Measurements from ENCODE around the gene SLC12A8. TPM values are rescaled to one million over a fixed set of nuclear protein-coding genes. Genes with fewer than 3 reads are reported as not detected.

Gene SLC12A8
- total RNA-seq, 4 donors from 2014 or later = 5.4 to 10.5 (median 6.8) TPM

DNA sequence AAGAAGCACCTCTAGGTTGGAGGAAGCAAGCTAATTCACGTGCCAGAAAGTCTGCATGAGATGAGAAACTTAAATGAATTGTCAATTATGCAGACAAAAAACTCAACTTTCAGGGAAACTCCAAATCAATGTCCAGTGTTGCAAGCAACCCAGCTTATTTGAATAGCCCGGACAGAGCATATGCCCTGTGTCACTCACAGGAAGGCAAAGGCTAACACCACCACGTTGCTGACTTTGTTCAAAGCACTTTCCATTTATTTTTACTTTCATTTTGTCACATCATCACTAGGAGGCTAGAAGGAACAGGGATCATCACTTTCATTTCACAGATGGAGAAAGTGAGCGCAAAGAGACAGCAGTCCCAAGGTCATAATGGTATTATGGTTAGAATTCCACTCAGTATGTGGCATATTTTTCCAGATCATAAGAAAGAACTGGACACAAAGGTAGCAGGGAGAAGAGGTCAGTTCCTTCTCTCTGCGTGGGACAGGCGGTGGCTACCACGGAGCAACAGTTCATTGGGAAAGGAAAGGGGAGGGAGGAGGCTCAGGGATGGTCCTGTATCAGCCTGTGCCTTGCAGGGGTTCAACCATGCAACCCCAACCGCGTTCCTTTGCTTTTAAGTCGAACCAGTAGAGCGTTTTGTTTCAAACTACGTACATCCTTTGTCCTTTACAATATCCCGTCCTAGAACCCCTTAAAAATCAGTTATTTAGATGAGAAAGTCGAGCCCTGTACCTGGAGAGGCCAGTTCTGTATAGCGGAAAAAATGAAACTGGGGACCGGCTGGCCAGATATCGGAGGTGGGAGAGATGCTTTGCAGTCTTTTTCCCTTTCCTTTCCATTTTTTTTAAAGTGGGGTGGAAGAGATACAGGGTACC, 157.9 kb downstream of the SLC12A8 start:
- TF ChIP-seq EP300 (IDR thresholded peaks at IDR 0.05; ENCODE audit: low read depth) (no peak), POLR2AphosphoS5 (IDR thresholded peaks at IDR 0.05) (peak; percentile 69 to 74 (median 70)), POLR2A (IDR thresholded peaks at IDR 0.05) (peak; percentile 48)
- TF ChIP-seq, protein P1, sequence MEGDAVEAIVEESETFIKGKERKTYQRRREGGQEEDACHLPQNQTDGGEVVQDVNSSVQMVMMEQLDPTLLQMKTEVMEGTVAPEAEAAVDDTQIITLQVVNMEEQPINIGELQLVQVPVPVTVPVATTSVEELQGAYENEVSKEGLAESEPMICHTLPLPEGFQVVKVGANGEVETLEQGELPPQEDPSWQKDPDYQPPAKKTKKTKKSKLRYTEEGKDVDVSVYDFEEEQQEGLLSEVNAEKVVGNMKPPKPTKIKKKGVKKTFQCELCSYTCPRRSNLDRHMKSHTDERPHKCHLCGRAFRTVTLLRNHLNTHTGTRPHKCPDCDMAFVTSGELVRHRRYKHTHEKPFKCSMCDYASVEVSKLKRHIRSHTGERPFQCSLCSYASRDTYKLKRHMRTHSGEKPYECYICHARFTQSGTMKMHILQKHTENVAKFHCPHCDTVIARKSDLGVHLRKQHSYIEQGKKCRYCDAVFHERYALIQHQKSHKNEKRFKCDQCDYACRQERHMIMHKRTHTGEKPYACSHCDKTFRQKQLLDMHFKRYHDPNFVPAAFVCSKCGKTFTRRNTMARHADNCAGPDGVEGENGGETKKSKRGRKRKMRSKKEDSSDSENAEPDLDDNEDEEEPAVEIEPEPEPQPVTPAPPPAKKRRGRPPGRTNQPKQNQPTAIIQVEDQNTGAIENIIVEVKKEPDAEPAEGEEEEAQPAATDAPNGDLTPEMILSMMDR (IDR thresholded peaks at IDR 0.05) = peak in 2 of 5 experiments; percentile 24 to 36
- H3K36me3 ChIP-seq = no peaks in the 10 kb centered on the region
- WGBS, 2 donors (ENCODE audit: low coverage in 1 of 2) = 1 to 3% methylated on average over 9 to 17 of the region's 17 CpGs
- intact Hi-C loops (cut with DNase I; ENCODE audit: low total_unique reads) (loop anchor here (5.0 kb wide), 1 partner anchor 52 kb away; no protein-coding TSS in a partner anchor), in situ Hi-C loops (cut with MboI; ENCODE audit: low pct_ligation_motif_present in 1 of 4, low pct_unique_long_range_greater_than_20kb in 1 of 4, low sequenced_read_pairs in 3 of 4) (no loop called here)
- no peaks in the 10 kb centered on the region for H3K9me3 ChIP-seq
- peak overlapping the region; percentile 87 to 90 (median 89) for H3K27ac ChIP-seq
- peak overlapping the region; percentile 47 to 81 (median 59) for H3K4me3 ChIP-seq
- no peak for DNase-seq
- peaks cover 5% of the 10 kb centered on the region for H3K27me3 ChIP-seq
- peaks cover 31 to 59% (median 37%) of the 10 kb centered on the region in 4 donors for H3K4me1 ChIP-seq

DNA sequence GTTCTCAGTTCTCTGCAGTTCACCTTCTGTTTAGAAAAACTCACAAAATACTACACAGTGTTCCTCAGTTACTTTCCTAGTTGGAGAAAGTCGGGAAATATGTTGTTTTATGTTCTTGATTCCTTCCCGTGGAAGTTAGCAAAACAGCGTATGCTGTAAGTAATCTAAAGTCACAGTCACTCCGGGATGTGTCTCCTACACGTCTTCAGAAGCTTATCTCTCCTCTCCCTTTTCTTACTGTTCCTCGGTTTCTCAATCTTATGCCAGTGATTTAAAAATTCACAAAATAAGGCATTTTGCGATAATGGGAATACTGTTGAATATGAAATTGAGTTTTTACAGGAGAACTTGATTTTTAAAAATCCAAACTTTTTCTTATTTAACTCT, 158.5 kb downstream of the SLC12A8 start:
- in situ Hi-C loops (cut with MboI; ENCODE audit: low pct_ligation_motif_present in 1 of 4, low pct_unique_long_range_greater_than_20kb in 1 of 4, low sequenced_read_pairs in 3 of 4) (no loop called here), intact Hi-C loops (cut with DNase I; ENCODE audit: low total_unique reads) (loop anchor here (5.0 kb wide), 1 partner anchor 52 kb away; no protein-coding TSS in a partner anchor)
- H3K4me3 ChIP-seq = peak overlapping the region in 3 of 4 donors; percentile 47 to 81 (median 61)
- DNase-seq = no peak
- H3K36me3 ChIP-seq = no peaks in the 10 kb centered on the region
- H3K9me3 ChIP-seq = no peaks in the 10 kb centered on the region
- no peak for TF ChIP-seq POLR2AphosphoS5 (IDR thresholded peaks at IDR 0.05)
- TF ChIP-seq, protein P1 (IDR thresholded peaks at IDR 0.05) = no peak
- no peak for TF ChIP-seq EP300 (IDR thresholded peaks at IDR 0.05; ENCODE audit: low read depth)
- no peak for TF ChIP-seq POLR2A (IDR thresholded peaks at IDR 0.05)
- peaks cover 31 to 59% (median 37%) of the 10 kb centered on the region in 4 donors for H3K4me1 ChIP-seq
- peak overlapping the region; percentile 87 to 90 (median 89) for H3K27ac ChIP-seq
- H3K27me3 ChIP-seq = peaks cover 5% of the 10 kb centered on the region
- WGBS, 2 donors (ENCODE audit: low coverage in 1 of 2) = 73 to 84% methylated on average over 7 of the region's 7 CpGs

DNA sequence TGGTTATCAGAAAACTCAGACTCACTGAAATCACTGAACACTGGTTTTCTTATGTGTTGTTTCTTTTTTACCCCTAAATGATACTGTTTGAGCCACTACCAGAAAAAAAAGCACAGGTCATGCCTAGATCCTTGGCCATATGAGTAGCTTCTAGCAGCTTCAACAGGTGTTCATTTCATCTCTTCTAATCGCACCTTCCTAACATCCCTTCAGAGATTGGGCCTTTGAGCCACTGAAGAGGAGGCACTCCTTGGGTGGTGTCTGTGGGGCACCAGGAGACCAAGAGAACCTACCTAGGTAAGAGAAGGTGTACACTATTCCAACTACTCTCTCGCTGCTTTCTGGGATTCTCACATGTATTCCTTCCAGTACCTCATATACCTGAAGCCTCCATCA, 159.2 kb downstream of the SLC12A8 start:
- peak overlapping the region; percentile 87 to 90 (median 89) for H3K27ac ChIP-seq
- H3K4me3 ChIP-seq = no peak overlapping the region
- H3K36me3 ChIP-seq = no peaks in the 10 kb centered on the region
- intact Hi-C loops (cut with DNase I; ENCODE audit: low total_unique reads) = loop anchor here (5.0 kb wide), 1 partner anchor 51 kb away; no protein-coding TSS in a partner anchor
- H3K4me1 ChIP-seq = peaks cover 31 to 65% (median 37%) of the 10 kb centered on the region in 4 donors
- peaks cover 5% of the 10 kb centered on the region for H3K27me3 ChIP-seq
- H3K9me3 ChIP-seq = no peaks in the 10 kb centered on the region
- no peak for DNase-seq
- in situ Hi-C loops (cut with MboI; ENCODE audit: low pct_ligation_motif_present in 1 of 4, low pct_unique_long_range_greater_than_20kb in 1 of 4, low sequenced_read_pairs in 3 of 4) = no loop called here
- WGBS, 2 donors (ENCODE audit: low coverage in 1 of 2) = 96% methylated on average over 2 of the region's 2 CpGs; no CpG with 5 or more reads in 1 of the 2 donors
- TF ChIP-seq, protein P1 (IDR thresholded peaks at IDR 0.05) = no peak
- TF ChIP-seq POLR2A (IDR thresholded peaks at IDR 0.05) (no peak), POLR2AphosphoS5 (IDR thresholded peaks at IDR 0.05) (no peak), EP300 (IDR thresholded peaks at IDR 0.05; ENCODE audit: low read depth) (no peak)

DNA sequence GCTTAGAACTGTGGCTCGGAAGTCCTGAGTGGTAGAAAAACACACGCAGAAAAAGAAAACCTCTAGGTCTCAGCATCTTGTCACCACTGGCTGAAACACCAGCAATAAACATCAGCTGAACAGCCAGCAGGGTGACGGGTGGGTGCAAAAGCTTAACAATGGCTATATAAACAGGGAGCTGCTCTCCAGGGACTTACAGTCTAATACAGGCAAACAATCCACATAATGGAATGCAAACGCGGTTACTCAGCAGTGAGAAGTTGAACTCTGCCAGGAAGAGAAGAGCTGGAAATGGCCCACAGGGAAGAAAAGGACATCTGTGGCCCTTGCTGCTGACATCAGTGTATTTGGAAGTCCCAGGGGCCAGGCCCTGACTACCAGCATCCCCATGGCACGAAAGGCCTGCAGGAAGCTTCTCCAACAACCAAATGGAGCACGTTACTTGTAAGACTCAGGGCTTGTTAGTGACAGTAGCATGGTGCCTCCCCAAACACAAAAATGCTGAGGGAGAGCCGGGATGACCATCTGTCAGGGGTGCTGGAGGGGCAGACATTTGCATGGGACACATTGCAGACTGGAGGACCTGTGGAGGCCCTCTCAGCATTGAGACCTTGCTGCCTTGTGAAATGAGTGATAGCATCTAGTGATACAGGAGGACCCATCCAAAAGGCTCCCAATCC, 159.8 kb downstream of the SLC12A8 start:
- in situ Hi-C loops (cut with MboI; ENCODE audit: low pct_ligation_motif_present in 1 of 4, low pct_unique_long_range_greater_than_20kb in 1 of 4, low sequenced_read_pairs in 3 of 4) = no loop called here
- 39 to 82% methylated on average over 2 to 8 of the region's 8 CpGs for WGBS, 2 donors (ENCODE audit: low coverage in 1 of 2)
- Histone ChIP-seq H3K4me1 (peaks cover 31 to 70% (median 37%) of the 10 kb centered on the region in 4 donors), H3K36me3 (no peaks in the 10 kb centered on the region), H3K4me3 (peak overlapping the region in 3 of 4 donors; percentile 5 to 32 (median 7)), H3K27ac (peak overlapping the region; percentile 87 to 90 (median 89)), H3K9me3 (no peaks in the 10 kb centered on the region), H3K27me3 (peaks cover 5% of the 10 kb centered on the region)
- no peak for DNase-seq
- intact Hi-C loops (cut with DNase I; ENCODE audit: low total_unique reads) = loop anchor here (5.0 kb wide), 1 partner anchor 50 kb away; no protein-coding TSS in a partner anchor
- peak in 1 of 3 donors; percentile 48 for TF ChIP-seq POLR2AphosphoS5 (IDR thresholded peaks at IDR 0.05)
- TF ChIP-seq POLR2A (IDR thresholded peaks at IDR 0.05) = no peak
- TF ChIP-seq, protein P1 (IDR thresholded peaks at IDR 0.05) = no peak
- TF ChIP-seq EP300 (IDR thresholded peaks at IDR 0.05; ENCODE audit: low read depth) = no peak
